IMR-90 (cell line): Measurements from ENCODE around the gene ADAMTS6. TPM values are rescaled to one million over a fixed set of nuclear protein-coding genes. Genes with fewer than 3 reads are reported as not detected.
"Not testable (repeated sequence)": the region's sequence is repeated elsewhere in the genome, so short reads cannot be mapped to it uniquely, and the experiment has no call there.

Experiments used
- ATAC-seq: fragments of 200-7000 bp; cut with Tn5 transposase; 2 replicates; pipeline ENCODE4 v1.9.1; 2020; ENCODE audit warnings: low read depth, mild to moderate bottlenecking, moderate library complexity
- BruUV-seq: library from RNA; stranded (reverse); fragments of 400-500 nt; replicated peaks from 2 replicates; lab custom pipeline; 2021; lab: Mats Ljungman, UMichigan
- CTCF ChIA-PET: fragments of 300-600 bp; formaldehyde crosslinking; extraction: SDS; loops from one replicate; lab custom pipeline; 2021; ENCODE audit warnings: antibody characterized with exemption; lab: Yijun Ruan, JAX
- POLR2A ChIA-PET: fragments of 300-600 bp; sonication (Branson Sonifier 250); formaldehyde crosslinking; loops from one replicate; lab custom pipeline; 2022; ENCODE audit warnings: antibody characterized with exemption; ENCODE audit not compliant: unreplicated experiment; lab: Charles Lee
- DNase-seq: peaks from one replicate; pipeline ENCODE4 v3.0.0; 2013
- H2AFZ ChIP-seq: replicated peaks from 2 replicates; pipeline ENCODE3; 2013; ENCODE audit warnings: low read length, mild to moderate bottlenecking; ENCODE audit not compliant: poor library complexity
- H2AK5ac ChIP-seq: 2 replicates; pipeline ENCODE4 v1.6.1; 2013; ENCODE audit warnings: low read depth, low read length, inconsistent platforms
- H2AK9ac ChIP-seq: replicated peaks from 2 replicates; pipeline ENCODE3; 2013; ENCODE audit warnings: mild to moderate bottlenecking, low read depth, low read length, moderate library complexity; ENCODE audit not compliant: poor library complexity
- H2BK120ac ChIP-seq: 2 replicates; pipeline ENCODE4 v1.6.1; 2013; ENCODE audit warnings: low read depth, low read length, inconsistent platforms
- H2BK15ac ChIP-seq: 3 replicates; pipeline ENCODE4 v1.6.1; 2013; ENCODE audit warnings: low read depth, low read length, inconsistent platforms
- H2BK20ac ChIP-seq: 2 replicates; pipeline ENCODE4 v1.6.1; 2013; ENCODE audit warnings: low read depth, mild to moderate bottlenecking, inconsistent platforms, low read length, moderate library complexity
- H2BK5ac ChIP-seq: 2 replicates; pipeline ENCODE4 v1.6.1; 2013; ENCODE audit warnings: mild to moderate bottlenecking, low read depth, low read length, inconsistent platforms; ENCODE audit not compliant: poor library complexity, severe bottlenecking
- H3K14ac ChIP-seq: replicated peaks from 2 replicates; pipeline ENCODE4 v1.6.1; 2013; ENCODE audit warnings: low read depth, low read length, inconsistent platforms
- H3K18ac ChIP-seq: 2 replicates; pipeline ENCODE4 v1.6.1; 2013; ENCODE audit warnings: low read depth, low read length, control low read depth
- H3K23ac ChIP-seq: 2 replicates; pipeline ENCODE4 v1.6.1; 2013; ENCODE audit warnings: low read depth, low read length, inconsistent platforms
- H3K27ac ChIP-seq: 2 replicates; pipeline ENCODE4 v1.5.1; 2013; ENCODE audit warnings: mild to moderate bottlenecking, control low read depth, low read length; ENCODE audit not compliant: insufficient read depth
- H3K27me3 ChIP-seq: 2 replicates; pipeline ENCODE4 v1.6.1; 2013; ENCODE audit warnings: low read length; ENCODE audit not compliant: control insufficient read depth, insufficient read depth
- H3K36me3 ChIP-seq: 2 replicates; pipeline ENCODE4 v1.6.1; 2013; ENCODE audit warnings: low read length, mixed read lengths; ENCODE audit not compliant: control insufficient read depth, insufficient read depth
- H3K4ac ChIP-seq: 2 replicates; pipeline ENCODE4 v1.6.1; 2013; ENCODE audit warnings: low read depth, low read length, inconsistent platforms
- H3K4me1 ChIP-seq: 2 replicates; pipeline ENCODE4 v1.6.1; 2013; ENCODE audit warnings: low read length, mixed read lengths; ENCODE audit not compliant: control insufficient read depth, insufficient read depth
- H3K4me2 ChIP-seq: 2 replicates; pipeline ENCODE4 v1.6.1; 2013; ENCODE audit warnings: low read depth, mild to moderate bottlenecking, control low read depth, low read length, moderate library complexity
- H3K4me3 ChIP-seq: 2 replicates; pipeline ENCODE4 v1.5.1; 2013; ENCODE audit warnings: low read depth, mild to moderate bottlenecking, control low read depth, low read length, moderate library complexity; ENCODE audit not compliant: insufficient read depth
- H3K56ac ChIP-seq: 2 replicates; pipeline ENCODE4 v1.6.1; 2013; ENCODE audit warnings: low read length, inconsistent platforms; ENCODE audit not compliant: insufficient read depth; ENCODE audit errors: extremely low read depth
- H3K79me1 ChIP-seq, 2 experiments: 2 replicates each; pipeline ENCODE4 v1.6.1; 2013; ENCODE audit warnings: low read length in 2 of 2, inconsistent platforms in 1 of 2, low read depth in 1 of 2
- H3K9ac ChIP-seq: 2 replicates; pipeline ENCODE4 v1.6.1; 2013; ENCODE audit warnings: low read depth, low read length, control low read depth
- H3K9me1 ChIP-seq: 2 replicates; pipeline ENCODE4 v1.6.1; 2013; ENCODE audit warnings: low read length, inconsistent platforms; ENCODE audit not compliant: insufficient read depth
- H3K9me3 ChIP-seq: 2 replicates; pipeline ENCODE4 v1.6.1; 2013; ENCODE audit warnings: low read length; ENCODE audit not compliant: control insufficient read depth, insufficient read depth
- H4K20me1 ChIP-seq: 2 replicates; pipeline ENCODE4 v1.6.1; 2013; ENCODE audit warnings: low read length, inconsistent platforms; ENCODE audit not compliant: insufficient read depth
- H4K5ac ChIP-seq: 2 replicates; pipeline ENCODE4 v1.6.1; 2013; ENCODE audit warnings: mild to moderate bottlenecking, low read depth, low read length, control low read depth
- H4K8ac ChIP-seq, 2 experiments: 2 replicates each; pipeline ENCODE4 v1.6.1; 2013; ENCODE audit warnings: low read depth in 2 of 2, low read length in 2 of 2, control low read depth in 1 of 2, inconsistent platforms in 1 of 2
- H4K91ac ChIP-seq: 2 replicates; pipeline ENCODE4 v1.6.1; 2013; ENCODE audit warnings: low read depth, low read length, inconsistent platforms; ENCODE audit not compliant: insufficient read depth
- WGBS, 2 experiments: methylation state at CpG; one replicate each; pipeline versions ENCODE4 v1.1.5 to v1.1.7; 2013; ENCODE audit warnings: missing lambda C conversion rate in 2 of 2; ENCODE audit not compliant: insufficient read length in 1 of 2; ENCODE audit errors: extremely low coverage in 2 of 2; 5-methylcytosine and 5-hydroxymethylcytosine counted together
- dilution Hi-C: fragments of 300-500 bp; cut with HindIII; formaldehyde crosslinking; loops from one replicate; pipeline ENCODE4 v1.14.3; 2018; ENCODE audit warnings: low sequenced_read_pairs; ENCODE audit not compliant: unreplicated experiment
- in situ Hi-C: fragments of 300-500 bp; cut with MboI; formaldehyde crosslinking; loops from 3 replicates; pipeline ENCODE4 v1.14.3; 2019; ENCODE audit warnings: low sequenced_read_pairs, inconsistent platforms, mixed read lengths
- intact Hi-C: fragments of 100-400 bp; cut with micrococcal nuclease; formaldehyde crosslinking; loops from 2 replicates; pipeline ENCODE4 v1.10.0; 2022
- polyA plus RNA-seq, 3 experiments: library from polyadenylated mRNA; depleted of rRNA; stranded (reverse); fragments of >200 nt; gene quantifications; 2 replicates each; pipeline ENCODE4 v1.2.3, GENCODE V29; 2012; ENCODE audit warnings: low replicate concordance in 1 of 3
- total RNA-seq: library from RNA; depleted of rRNA; stranded (reverse); fragments of >200 nt; gene quantifications from 2 replicates; pipeline ENCODE4 v1.2.3, GENCODE V29; 2012

Gene ADAMTS6
- total and polyA plus RNA-seq, 2 of the 4 experiments (the other 2 are of a cell fraction), result 23.9 to 173 TPM

DNA sequence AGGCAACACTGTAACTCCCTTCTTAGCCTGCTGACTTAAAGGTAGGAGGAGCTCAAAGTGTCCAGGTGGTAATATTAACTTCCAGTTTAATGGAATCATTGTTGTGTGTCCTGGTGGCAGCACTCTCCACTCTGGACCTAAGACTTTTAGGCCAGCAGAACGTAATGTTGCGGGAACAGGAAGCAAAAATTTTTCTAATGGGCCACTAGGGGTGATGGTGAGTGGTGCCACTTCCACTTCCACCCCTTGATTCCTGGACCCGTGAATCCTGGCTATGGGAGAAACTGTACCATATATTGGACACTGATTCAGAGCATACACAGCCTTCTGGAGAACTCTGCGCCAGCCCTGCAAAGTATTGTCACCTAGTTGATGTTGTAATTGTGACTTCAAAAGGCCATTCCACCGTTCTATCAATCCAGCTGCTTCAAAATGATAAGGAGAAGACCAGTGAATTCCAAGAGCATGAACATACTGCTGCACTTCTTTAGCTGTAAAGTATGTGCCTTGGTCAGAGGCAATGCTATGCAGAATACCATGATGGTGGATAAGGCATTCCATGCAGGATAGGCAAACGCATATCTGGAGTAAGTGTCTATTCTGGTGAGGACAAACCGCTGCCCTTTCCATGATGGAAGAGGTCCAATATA lies 6.4 kb upstream of the ADAMTS6 start:
- H4K91ac ChIP-seq, H3K9me1 ChIP-seq, H3K56ac ChIP-seq, H4K5ac ChIP-seq, H2AK5ac ChIP-seq, H3K14ac ChIP-seq, H3K4me3 ChIP-seq, BruUV-seq, H3K9ac ChIP-seq, ATAC-seq, H4K8ac ChIP-seq, H2AK9ac ChIP-seq, H4K20me1 ChIP-seq, H3K4ac ChIP-seq, H2BK15ac ChIP-seq, H3K4me2 ChIP-seq, dilution Hi-C loops, H3K9me3 ChIP-seq, H3K79me1 ChIP-seq, H2BK120ac ChIP-seq, H3K4me1 ChIP-seq, H3K23ac ChIP-seq, intact Hi-C loops, H3K36me3 ChIP-seq, H3K18ac ChIP-seq, H2BK5ac ChIP-seq, H2AFZ ChIP-seq, H2BK20ac ChIP-seq, H3K27me3 ChIP-seq, H3K27ac ChIP-seq, CTCF ChIA-PET, DNase-seq, POLR2A ChIA-PET: not testable (repeated sequence)
- in situ Hi-C loops, result loop anchor here (10.0 kb wide), 3 partner anchors 383 to 853 kb away; no protein-coding TSS in a partner anchor
- no CpG with 5 or more reads among the region's 7 CpGs for WGBS, 2 experiments

- H3K9me3 ChIP-seq, H3K4me2 ChIP-seq, H3K14ac ChIP-seq, H3K18ac ChIP-seq, H2BK5ac ChIP-seq, H3K56ac ChIP-seq, H3K27ac ChIP-seq, H3K9ac ChIP-seq, H2BK15ac ChIP-seq, H4K8ac ChIP-seq, H4K91ac ChIP-seq, H3K4me1 ChIP-seq, H3K23ac ChIP-seq, H3K9me1 ChIP-seq, H2AK9ac ChIP-seq, H3K4ac ChIP-seq, H4K5ac ChIP-seq, ATAC-seq, H3K79me1 ChIP-seq, DNase-seq, H3K27me3 ChIP-seq, H2BK120ac ChIP-seq, H2AFZ ChIP-seq, H3K36me3 ChIP-seq, H2BK20ac ChIP-seq, dilution Hi-C loops, H4K20me1 ChIP-seq, H3K4me3 ChIP-seq, BruUV-seq, intact Hi-C loops, H2AK5ac ChIP-seq: not testable (repeated sequence)
- in situ Hi-C loops, result loop anchor here (10.0 kb wide), 3 partner anchors 382 to 852 kb away; no protein-coding TSS in a partner anchor
- ChIA-PET CTCF (interaction anchor here (0.6 kb wide), 1 partner anchor 331 kb away, joined by 6 read pairs; no protein-coding TSS in a partner anchor), POLR2A (interaction anchor here (0.6 kb wide), 1 partner anchor 18 kb away, joined by 3 read pairs; no protein-coding TSS in a partner anchor)
- no CpG with 5 or more reads among the region's 2 CpGs for WGBS, 2 experiments
Observed at GRCh38 chr5:65486803-65487202, 5.1 kb upstream of the ADAMTS6 start.
